Osteoblast (primary cell): ENCODE data around the gene FHIT. TPM values are rescaled to one million over a fixed set of nuclear protein-coding genes. Genes with fewer than 3 reads are reported as not detected.
"Not testable (repeated sequence)": the region's sequence is repeated elsewhere in the genome, so short reads cannot be mapped to it uniquely, and the experiment has no call there.

Experiments used
- DNase-seq: peaks from one replicate; pipeline ENCODE4 v3.0.0; 2011; ENCODE audit warnings: low spot score, mixed read lengths; ENCODE audit not compliant: insufficient read length; ENCODE audit errors: missing footprints
- H2AFZ ChIP-seq: 2 replicates; pipeline ENCODE4 v1.6.0; 2011; ENCODE audit warnings: mild to moderate bottlenecking, low read length
- H3K27ac ChIP-seq: 2 replicates; pipeline ENCODE4 v1.5.1; 2011; ENCODE audit warnings: mild to moderate bottlenecking, low read depth, low read length, moderate library complexity
- H3K27me3 ChIP-seq: 2 replicates; pipeline ENCODE4 v1.6.0; 2012; ENCODE audit warnings: mild to moderate bottlenecking, control low read depth, inconsistent platforms, low read length, moderate library complexity; ENCODE audit not compliant: insufficient read depth
- H3K36me3 ChIP-seq: 2 replicates; pipeline ENCODE4 v1.5.1; 2011; ENCODE audit warnings: mild to moderate bottlenecking, low read length, control low read depth, moderate library complexity; ENCODE audit not compliant: insufficient read depth
- H3K4me1 ChIP-seq: 2 replicates; pipeline ENCODE4 v1.5.1; 2011; ENCODE audit warnings: mild to moderate bottlenecking, low read length, control low read depth, moderate library complexity; ENCODE audit not compliant: insufficient read depth
- H3K4me2 ChIP-seq: 2 replicates; pipeline ENCODE4 v1.6.0; 2011; ENCODE audit warnings: mild to moderate bottlenecking, low read length; ENCODE audit not compliant: insufficient read depth
- H3K4me3 ChIP-seq: fragments of 200-600 bp; sonication (generic); 3 replicates; pipeline ENCODE4 v1.5.1; 2012; ENCODE audit warnings: mild to moderate bottlenecking, low read length, inconsistent platforms; ENCODE audit not compliant: insufficient read depth
- H3K79me2 ChIP-seq: 2 replicates; pipeline ENCODE4 v1.6.0; 2012; ENCODE audit warnings: mild to moderate bottlenecking, low read length, control low read depth, inconsistent platforms; ENCODE audit not compliant: insufficient read depth
- H3K9me3 ChIP-seq: 2 replicates; pipeline ENCODE4 v1.5.1; 2011; ENCODE audit warnings: low read depth, low read length, control low read depth
- H4K20me1 ChIP-seq: 2 replicates; pipeline ENCODE4 v1.6.0; 2012; ENCODE audit warnings: mild to moderate bottlenecking, low read length, control low read depth; ENCODE audit not compliant: insufficient read depth
- total RNA-seq: library from RNA; depleted of rRNA; stranded (reverse); fragments of >200 nt; gene quantifications from 2 replicates; pipeline ENCODE4 v1.2.3, GENCODE V29; 2012
- TF ChIP-seq, protein P1 (sequence below): IDR thresholded peaks from 2 replicates; pipeline ENCODE4 v1.5.1; 2011; ENCODE audit warnings: mild to moderate bottlenecking, low read depth, low read length, moderate library complexity; ENCODE audit errors: extremely low read depth

Gene FHIT
- total RNA-seq, 1 donor: 3.3 TPM

DNA sequence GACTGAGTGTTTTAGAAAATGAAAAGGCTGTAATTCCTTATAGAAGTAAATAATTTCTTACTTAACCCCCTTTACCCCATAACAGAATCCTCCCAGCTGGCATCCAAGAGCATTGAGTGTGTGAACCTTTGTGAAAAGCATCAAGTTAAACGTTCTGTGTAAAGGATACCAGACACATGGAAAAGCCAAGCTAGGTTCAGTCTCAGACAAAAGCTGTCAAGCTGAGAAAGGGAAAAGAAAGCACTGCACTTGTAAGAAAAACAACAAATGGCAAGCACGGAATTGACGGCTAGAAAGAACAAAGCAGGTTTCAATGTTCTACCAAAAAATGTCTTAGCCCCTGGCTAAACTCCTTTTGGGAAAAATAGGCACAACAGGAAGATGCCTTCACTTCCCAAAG, 176.5 kb downstream of the FHIT start:
- H3K9me3 ChIP-seq: no peaks in the 10 kb centered on the region
- H3K27ac ChIP-seq: no peak overlapping the region
- no peak overlapping the region for H3K4me2 ChIP-seq
- no peaks in the 10 kb centered on the region for H3K27me3 ChIP-seq
- no peak overlapping the region for H3K4me3 ChIP-seq
- H4K20me1 ChIP-seq: no peaks in the 10 kb centered on the region
- TF ChIP-seq, protein P1, sequence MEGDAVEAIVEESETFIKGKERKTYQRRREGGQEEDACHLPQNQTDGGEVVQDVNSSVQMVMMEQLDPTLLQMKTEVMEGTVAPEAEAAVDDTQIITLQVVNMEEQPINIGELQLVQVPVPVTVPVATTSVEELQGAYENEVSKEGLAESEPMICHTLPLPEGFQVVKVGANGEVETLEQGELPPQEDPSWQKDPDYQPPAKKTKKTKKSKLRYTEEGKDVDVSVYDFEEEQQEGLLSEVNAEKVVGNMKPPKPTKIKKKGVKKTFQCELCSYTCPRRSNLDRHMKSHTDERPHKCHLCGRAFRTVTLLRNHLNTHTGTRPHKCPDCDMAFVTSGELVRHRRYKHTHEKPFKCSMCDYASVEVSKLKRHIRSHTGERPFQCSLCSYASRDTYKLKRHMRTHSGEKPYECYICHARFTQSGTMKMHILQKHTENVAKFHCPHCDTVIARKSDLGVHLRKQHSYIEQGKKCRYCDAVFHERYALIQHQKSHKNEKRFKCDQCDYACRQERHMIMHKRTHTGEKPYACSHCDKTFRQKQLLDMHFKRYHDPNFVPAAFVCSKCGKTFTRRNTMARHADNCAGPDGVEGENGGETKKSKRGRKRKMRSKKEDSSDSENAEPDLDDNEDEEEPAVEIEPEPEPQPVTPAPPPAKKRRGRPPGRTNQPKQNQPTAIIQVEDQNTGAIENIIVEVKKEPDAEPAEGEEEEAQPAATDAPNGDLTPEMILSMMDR: no peak
- H3K79me2 ChIP-seq: no peaks in the 10 kb centered on the region
- no peak for DNase-seq
- H2AFZ ChIP-seq: no peak overlapping the region
- H3K4me1 ChIP-seq: no peaks in the 10 kb centered on the region
- no peaks in the 10 kb centered on the region for H3K36me3 ChIP-seq

- no peaks in the 10 kb centered on the region for H3K36me3 ChIP-seq
- no peaks in the 10 kb centered on the region for H3K27me3 ChIP-seq
- H3K4me2 ChIP-seq: no peak overlapping the region
- H3K9me3 ChIP-seq: no peaks in the 10 kb centered on the region
- TF ChIP-seq, protein P1: no peak
- DNase-seq: no peak
- H3K4me1 ChIP-seq: no peaks in the 10 kb centered on the region
- no peaks in the 10 kb centered on the region for H4K20me1 ChIP-seq
- no peak overlapping the region for H3K4me3 ChIP-seq
- no peaks in the 10 kb centered on the region for H3K79me2 ChIP-seq
- H3K27ac ChIP-seq: no peak overlapping the region
- no peak overlapping the region for H2AFZ ChIP-seq
These were observed 177.6 kb downstream of the FHIT start for GRCh38 chr3:61073566-61074165.

- Histone ChIP-seq H3K4me3 (no peak overlapping the region), H3K79me2 (no peaks in the 10 kb centered on the region), H4K20me1 (no peaks in the 10 kb centered on the region), H3K27ac (no peak overlapping the region), H3K36me3 (no peaks in the 10 kb centered on the region), H3K9me3 (no peaks in the 10 kb centered on the region), H3K4me2 (no peak overlapping the region), H3K4me1 (no peaks in the 10 kb centered on the region), H2AFZ (no peak overlapping the region), H3K27me3 (no peaks in the 10 kb centered on the region)
- no peak for DNase-seq
- TF ChIP-seq, protein P1: no peak
These were observed 183.2 kb downstream of the FHIT start for GRCh38 chr3:61068084-61068483.

DNA sequence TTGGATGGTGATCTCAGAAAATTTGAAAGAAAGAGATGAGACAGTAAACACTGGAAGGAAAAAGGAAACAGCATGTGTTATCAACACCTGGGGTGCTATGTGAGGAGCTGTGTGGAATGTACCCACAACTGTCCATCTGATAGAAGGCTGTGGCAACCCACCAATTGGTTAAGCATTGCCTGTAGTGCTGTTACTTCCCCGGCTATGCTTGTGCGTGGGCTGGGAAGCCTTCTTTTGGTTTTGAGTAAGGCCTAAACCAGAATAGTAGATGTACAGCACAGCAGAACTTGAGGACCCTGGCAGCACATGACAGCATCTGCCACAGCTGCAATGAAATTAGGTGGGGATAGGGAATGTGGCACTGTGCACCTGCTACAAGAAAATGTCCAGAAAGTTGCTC, 184.5 kb downstream of the FHIT start:
- H3K27ac ChIP-seq: no peak overlapping the region
- no peak overlapping the region for H2AFZ ChIP-seq
- no peaks in the 10 kb centered on the region for H3K36me3 ChIP-seq
- TF ChIP-seq, protein P1: no peak
- H3K9me3 ChIP-seq: no peaks in the 10 kb centered on the region
- no peaks in the 10 kb centered on the region for H4K20me1 ChIP-seq
- H3K4me1 ChIP-seq: no peaks in the 10 kb centered on the region
- no peak for DNase-seq
- no peak overlapping the region for H3K4me2 ChIP-seq
- no peak overlapping the region for H3K4me3 ChIP-seq
- no peaks in the 10 kb centered on the region for H3K79me2 ChIP-seq
- no peaks in the 10 kb centered on the region for H3K27me3 ChIP-seq

- H3K9me3 ChIP-seq, H3K27me3 ChIP-seq, H3K4me3 ChIP-seq, DNase-seq, H3K27ac ChIP-seq, H2AFZ ChIP-seq, H4K20me1 ChIP-seq, H3K4me2 ChIP-seq, H3K36me3 ChIP-seq, H3K79me2 ChIP-seq, H3K4me1 ChIP-seq: not testable (repeated sequence)
These were observed 185.0 kb downstream of the FHIT start for GRCh38 chr3:61066222-61066621.
